OCI-LY7 (cell line): Measurements from ENCODE around the gene DZANK1. TPM values are rescaled to one million over a fixed set of nuclear protein-coding genes. Genes with fewer than 3 reads are reported as not detected.

Experiments
- BruUV-seq: library from RNA; stranded (reverse); fragments of 400-500 nt; replicated peaks from 2 replicates; lab custom pipeline; 2021; lab: Mats Ljungman, UMichigan
- CTCF ChIA-PET: fragments of 300-600 bp; sonication (Branson Sonifier 250); formaldehyde crosslinking; loops from one replicate; lab custom pipeline; 2022; ENCODE audit warnings: antibody characterized with exemption; ENCODE audit not compliant: unreplicated experiment; lab: Charles Lee
- POLR2A ChIA-PET: fragments of 300-600 bp; sonication (Branson Sonifier 250); formaldehyde crosslinking; loops from one replicate; lab custom pipeline; 2022; ENCODE audit warnings: antibody characterized with exemption; lab: Charles Lee
- DNase-seq: peaks from one replicate; pipeline ENCODE4 v3.0.0-alpha.2; 2015; ENCODE audit warnings: low spot score
- H2AFZ ChIP-seq: fragments of 200-600 bp; sonication (generic), shearing (Covaris generic); 2 replicates; pipeline ENCODE4 v1.6.1; 2014; ENCODE audit warnings: mild to moderate bottlenecking, antibody characterized with exemption, low read length, moderate library complexity
- H3K27ac ChIP-seq: fragments of 200-600 bp; sonication (generic); 2 replicates; pipeline ENCODE4 v1.5.1; 2014; ENCODE audit warnings: mixed run types, low read depth, mild to moderate bottlenecking, moderate library complexity, low read length, inconsistent platforms; ENCODE audit not compliant: poor library complexity, severe bottlenecking
- H3K36me3 ChIP-seq: fragments of 200-600 bp; sonication (generic); 2 replicates; pipeline ENCODE4 v1.6.1; 2014; ENCODE audit warnings: mild to moderate bottlenecking, antibody characterized with exemption, low read length, moderate library complexity, mixed read lengths; ENCODE audit not compliant: insufficient read depth
- H3K4me1 ChIP-seq: fragments of 200-600 bp; sonication (generic); 2 replicates; pipeline ENCODE4 v1.5.1; 2014; ENCODE audit warnings: mild to moderate bottlenecking, low read length; ENCODE audit not compliant: insufficient read depth, poor library complexity, severe bottlenecking
- H3K4me2 ChIP-seq: fragments of 200-600 bp; sonication (generic); 2 replicates; pipeline ENCODE4 v1.6.1; 2014; ENCODE audit warnings: mild to moderate bottlenecking, low read length
- H3K4me3 ChIP-seq: fragments of 200-600 bp; sonication (generic); 2 replicates; pipeline ENCODE4 v1.5.1; 2014; ENCODE audit warnings: mild to moderate bottlenecking, low read depth, low read length; ENCODE audit not compliant: poor library complexity, severe bottlenecking
- H3K79me2 ChIP-seq: fragments of 200-600 bp; sonication (generic); 2 replicates; pipeline ENCODE4 v1.6.1; 2016; ENCODE audit warnings: low read depth, mild to moderate bottlenecking, low read length, moderate library complexity, mixed read lengths; ENCODE audit not compliant: insufficient read depth
- H3K9me2 ChIP-seq: fragments of 200-600 bp; sonication (generic); 2 replicates; pipeline ENCODE4 v1.6.1; 2016; ENCODE audit warnings: mild to moderate bottlenecking, low read length, mixed read lengths; ENCODE audit not compliant: insufficient read depth
- H3K9me3 ChIP-seq: fragments of 200-600 bp; sonication (generic); 2 replicates; pipeline ENCODE4 v1.6.1; 2014; ENCODE audit warnings: mild to moderate bottlenecking, mixed run types, low read length, mixed read lengths
- H4K20me1 ChIP-seq: fragments of 200-600 bp; sonication (generic); 2 replicates; pipeline ENCODE4 v1.6.1; 2014; ENCODE audit warnings: mild to moderate bottlenecking, antibody characterized with exemption, low read length, moderate library complexity, mixed read lengths; ENCODE audit not compliant: insufficient read depth
- CTCF ChIP-seq: fragments of 200-600 bp; sonication (generic); conservative IDR thresholded peaks from 2 replicates; pipeline ENCODE4 v1.5.1; 2014; ENCODE audit warnings: mild to moderate bottlenecking, antibody characterized with exemption, low read length, moderate library complexity, mixed read lengths
- EZH2phosphoT487 ChIP-seq: fragments of 200-600 bp; sonication (generic); IDR thresholded peaks from 2 replicates; pipeline ENCODE4 v1.6.1; 2018; ENCODE audit warnings: low read depth, borderline replicate concordance, mild to moderate bottlenecking, mixed run types, antibody characterized with exemption, low read length, moderate library complexity, mixed read lengths
- intact Hi-C: fragments of 100-400 bp; cut with micrococcal nuclease; formaldehyde crosslinking; loops from one replicate; pipeline ENCODE4 v1.10.0; 2022; ENCODE audit not compliant: unreplicated experiment
- total RNA-seq, 2 experiments: library from RNA; depleted of rRNA in 1 of 2; stranded (reverse); fragments of >200 nt in 1 of 2; shearing (Covaris generic) in 1 of 2; gene quantifications; 2 replicates each; pipeline ENCODE4 v1.2.3, GENCODE V29; 2014 to 2022

The DZANK1 gene
- total RNA-seq, 2 experiments from 2014 or later = 7.9 to 18.0 TPM

GRCh38 chr20:18372296-18372695 lies 94.5 kb downstream of the DZANK1 start:
- CTCF ChIA-PET = no interaction called here
- Histone ChIP-seq H3K4me3 (no peak overlapping the region), H3K4me2 (no peak overlapping the region), H3K79me2 (no peaks in the 10 kb centered on the region), H4K20me1 (no peaks in the 10 kb centered on the region), H3K4me1 (no peaks in the 10 kb centered on the region), H3K27ac (no peak overlapping the region), H3K9me2 (no peaks in the 10 kb centered on the region), H2AFZ (no peak overlapping the region), H3K36me3 (no peaks in the 10 kb centered on the region), H3K9me3 (no peaks in the 10 kb centered on the region)
- no peak for DNase-seq
- intact Hi-C loops = no loop called here
- no TSS peak for BruUV-seq
- POLR2A ChIA-PET = no interaction called here
- TF ChIP-seq CTCF (no peak), EZH2phosphoT487 (no peak)

- no TSS peak for BruUV-seq
- intact Hi-C loops = no loop called here
- Histone ChIP-seq H3K9me3 (no peaks in the 10 kb centered on the region), H3K79me2 (no peaks in the 10 kb centered on the region), H4K20me1 (no peaks in the 10 kb centered on the region), H2AFZ (no peak overlapping the region), H3K4me3 (no peak overlapping the region), H3K9me2 (no peaks in the 10 kb centered on the region), H3K27ac (no peak overlapping the region), H3K4me1 (no peaks in the 10 kb centered on the region), H3K4me2 (no peak overlapping the region), H3K36me3 (no peaks in the 10 kb centered on the region)
- DNase-seq = no peak
- ChIA-PET CTCF (no interaction called here), POLR2A (no interaction called here)
- TF ChIP-seq CTCF (no peak), EZH2phosphoT487 (no peak)
Measured at GRCh38 chr20:18364768-18365167, 102.1 kb downstream of the DZANK1 start.

GRCh38 chr20:18363708-18364107 lies 103.1 kb downstream of the DZANK1 start:
- no peaks in the 10 kb centered on the region for H4K20me1 ChIP-seq
- no peaks in the 10 kb centered on the region for H3K36me3 ChIP-seq
- no peak for DNase-seq
- H2AFZ ChIP-seq = no peak overlapping the region
- TF ChIP-seq EZH2phosphoT487 = no peak
- TF ChIP-seq CTCF = no peak
- no peak overlapping the region for H3K4me2 ChIP-seq
- no peaks in the 10 kb centered on the region for H3K79me2 ChIP-seq
- no peaks in the 10 kb centered on the region for H3K4me1 ChIP-seq
- H3K9me2 ChIP-seq = no peaks in the 10 kb centered on the region
- intact Hi-C loops = no loop called here
- H3K9me3 ChIP-seq = no peaks in the 10 kb centered on the region
- ChIA-PET CTCF (no interaction called here), POLR2A (no interaction called here)
- BruUV-seq = no TSS peak
- no peak overlapping the region for H3K27ac ChIP-seq
- no peak overlapping the region for H3K4me3 ChIP-seq
